Measurements from ENCODE around the gene KRT82. TPM values are rescaled to one million over a fixed set of nuclear protein-coding genes. Genes with fewer than 3 reads are reported as not detected.

KRT82 gene
- total and polyA plus RNA-seq, 2 experiments from 2014 or later, result not detected

- DNase-seq (ENCODE audit: low read depth in 1 of 2, low spot score in 1 of 2), result peak; percentile 48 to 52
- peak; percentile 75 for TF ChIP-seq CTCF (IDR thresholded peaks at IDR 0.05; ENCODE audit: low read depth, low read length)
Observed at GRCh38 chr12:52380271-52380694, 25.9 kb downstream of the KRT82 start.

DNA sequence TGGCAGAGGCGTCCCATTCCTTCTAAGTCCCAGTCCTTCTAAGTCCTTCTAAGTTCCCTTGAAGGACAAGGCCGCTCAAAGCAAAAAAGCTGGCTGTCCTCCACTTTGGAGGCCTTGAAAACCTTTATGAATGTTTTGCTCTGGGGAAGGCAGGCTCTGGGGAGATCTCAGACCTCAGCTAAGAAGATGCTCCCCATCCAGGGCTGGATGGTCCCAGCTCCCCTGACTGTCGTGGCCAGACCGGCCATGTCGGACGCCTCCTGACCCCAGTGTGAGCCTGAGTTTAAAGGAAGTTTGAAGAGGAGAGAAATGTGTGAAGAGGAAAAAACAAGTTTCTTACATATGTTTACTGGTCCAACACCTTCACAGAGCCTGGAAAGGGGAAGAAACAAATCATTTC lies 26.6 kb downstream of the KRT82 start:
- no peak for TF ChIP-seq CTCF (IDR thresholded peaks at IDR 0.05; ENCODE audit: low read depth, low read length)
- DNase-seq (ENCODE audit: low read depth in 1 of 2, low spot score in 1 of 2), result no peak
- no peak overlapping the region for H3K27ac ChIP-seq
- no peak overlapping the region for H3K4me3 ChIP-seq
- no peaks in the 10 kb centered on the region for H3K36me3 ChIP-seq
- H3K9me3 ChIP-seq (ENCODE audit: low read depth), result no peaks in the 10 kb centered on the region
- H3K27me3 ChIP-seq, result peaks cover 38% of the 10 kb centered on the region
- no peaks in the 10 kb centered on the region for H3K4me1 ChIP-seq (ENCODE audit: low read depth)

More at GRCh38 chr12:52380271-52380694, 25.9 kb downstream of the KRT82 start:
- H3K4me3 ChIP-seq, result no peak overlapping the region
- peaks cover 39% of the 10 kb centered on the region for H3K27me3 ChIP-seq
- H3K4me1 ChIP-seq (ENCODE audit: low read depth), result no peaks in the 10 kb centered on the region
- H3K27ac ChIP-seq, result no peak overlapping the region
- no peaks in the 10 kb centered on the region for H3K36me3 ChIP-seq
- H3K9me3 ChIP-seq (ENCODE audit: low read depth), result no peaks in the 10 kb centered on the region

DNA sequence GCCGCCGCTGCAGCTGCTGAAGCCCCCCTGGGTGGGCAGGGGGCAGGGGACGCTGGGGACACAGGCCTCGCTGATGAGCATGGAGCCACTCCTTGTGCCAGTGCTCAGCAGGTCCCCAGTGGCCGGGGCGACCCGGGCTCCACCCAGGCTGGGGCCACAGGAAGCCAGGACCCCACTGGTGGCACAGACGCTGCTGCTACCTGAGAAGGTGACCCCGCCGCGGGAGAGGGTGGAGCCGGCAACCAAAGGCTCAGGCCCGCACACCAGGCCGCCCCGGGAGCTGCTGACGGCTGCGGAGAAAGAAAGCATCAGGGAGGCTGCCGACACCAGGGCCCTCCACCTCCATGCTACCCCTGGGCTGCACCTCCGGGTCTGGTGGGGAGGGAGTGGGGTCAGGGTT lies 28.0 kb downstream of the KRT82 start:
- H3K9me3 ChIP-seq (ENCODE audit: low read depth), result no peaks in the 10 kb centered on the region
- no peaks in the 10 kb centered on the region for H3K36me3 ChIP-seq
- no peak for DNase-seq (ENCODE audit: low read depth in 1 of 2, low spot score in 1 of 2)
- no peak for TF ChIP-seq CTCF (IDR thresholded peaks at IDR 0.05; ENCODE audit: low read depth, low read length)
- no peaks in the 10 kb centered on the region for H3K4me1 ChIP-seq (ENCODE audit: low read depth)
- H3K27me3 ChIP-seq, result peaks cover 23% of the 10 kb centered on the region
- H3K27ac ChIP-seq, result no peak overlapping the region
- H3K4me3 ChIP-seq, result no peak overlapping the region

GRCh38 chr12:52377266-52377665 lies 28.9 kb downstream of the KRT82 start:
- no peaks in the 10 kb centered on the region for H3K36me3 ChIP-seq
- TF ChIP-seq CTCF (IDR thresholded peaks at IDR 0.05; ENCODE audit: low read depth, low read length), result no peak
- peaks cover 16% of the 10 kb centered on the region for H3K27me3 ChIP-seq
- H3K9me3 ChIP-seq (ENCODE audit: low read depth), result no peaks in the 10 kb centered on the region
- H3K27ac ChIP-seq, result no peak overlapping the region
- no peaks in the 10 kb centered on the region for H3K4me1 ChIP-seq (ENCODE audit: low read depth)
- DNase-seq (ENCODE audit: low read depth in 1 of 2, low spot score in 1 of 2), result no peak
- no peak overlapping the region for H3K4me3 ChIP-seq

DNA sequence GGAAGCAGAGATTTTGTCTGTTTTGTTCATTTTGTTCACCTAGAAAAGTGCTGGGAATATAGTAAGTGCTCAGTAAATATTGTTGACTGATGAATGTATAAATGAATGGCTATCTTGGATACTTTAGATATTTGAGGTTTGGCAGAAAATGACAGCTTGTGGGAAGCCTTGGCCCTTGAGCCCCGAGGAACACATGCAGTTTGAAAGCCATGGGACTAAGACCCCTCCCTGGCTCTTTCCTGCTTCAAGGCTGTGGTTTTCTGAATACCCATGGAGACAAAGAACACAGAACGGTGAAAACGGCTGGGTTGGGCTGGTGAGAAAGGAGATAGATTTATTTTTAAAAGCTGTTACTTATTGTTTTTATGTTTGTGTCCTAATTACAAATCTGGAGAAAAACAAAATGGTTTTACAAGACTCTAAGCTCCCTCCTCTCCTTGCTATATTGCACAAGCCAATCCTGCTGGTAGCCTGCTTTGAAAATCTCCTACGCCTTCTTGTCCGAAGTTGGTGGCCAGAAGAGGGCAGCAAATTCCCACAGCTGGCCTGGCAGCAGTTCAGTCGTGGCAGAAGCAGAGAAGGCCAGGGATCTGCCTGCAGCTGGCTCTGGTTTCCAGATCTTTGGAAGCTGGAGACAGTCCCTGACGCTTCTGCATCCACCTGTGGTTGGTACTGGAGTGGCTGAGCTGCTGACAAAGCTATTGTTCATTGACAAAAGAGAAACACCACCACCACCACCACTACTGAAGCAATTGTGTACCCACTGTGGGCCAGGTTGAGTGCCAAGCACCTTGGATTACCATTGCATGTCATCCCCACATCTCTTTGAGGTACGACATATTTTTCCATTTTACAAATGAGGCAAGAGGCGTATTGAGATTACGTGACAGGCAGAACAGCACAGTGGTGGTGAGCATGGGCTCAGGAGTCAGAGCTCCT lies 33.6 kb downstream of the KRT82 start:
- TF ChIP-seq CTCF (IDR thresholded peaks at IDR 0.05; ENCODE audit: low read depth, low read length), result peak; percentile 79
- Histone ChIP-seq H3K27ac (no peak overlapping the region), H3K27me3 (peaks cover 42% of the 10 kb centered on the region), H3K4me3 (no peak overlapping the region), H3K4me1 (ENCODE audit: low read depth) (no peaks in the 10 kb centered on the region), H3K36me3 (no peaks in the 10 kb centered on the region), H3K9me3 (ENCODE audit: low read depth) (no peaks in the 10 kb centered on the region)
- DNase-seq (ENCODE audit: low read depth in 1 of 2, low spot score in 1 of 2), result peak; percentile 82 to 96
